GM12874 (cell line): ENCODE measurements around the gene ATP11A.

ENCODE experiments used
- CTCF ChIP-seq: IDR thresholded peaks from 2 replicates; pipeline ENCODE4 v1.5.1; 2011; ENCODE audit warnings: low read depth, mild to moderate bottlenecking, control low read depth, low read length, moderate library complexity; ENCODE audit not compliant: insufficient read depth

The ATP11A gene

GRCh38 chr13:112877066-112877465 is 187.2 kb downstream of the ATP11A start:
- no peak for TF ChIP-seq CTCF

GRCh38 chr13:112877539-112877938 is 187.7 kb downstream of the ATP11A start:
- TF ChIP-seq CTCF, result no peak

GRCh38 chr13:112877976-112878955 is 188.4 kb downstream of the ATP11A start:
- TF ChIP-seq CTCF, result no peak

GRCh38 chr13:112879283-112879833 is 189.5 kb downstream of the ATP11A start:
- TF ChIP-seq CTCF, result no peak

- TF ChIP-seq CTCF, result no peak
Measured at GRCh38 chr13:112880221-112880641, 190.4 kb downstream of the ATP11A start.

GRCh38 chr13:112880976-112881540 is 191.2 kb downstream of the ATP11A start:
- no peak for TF ChIP-seq CTCF
